HG03565 (cell line): Measurements from ENCODE around the gene FCN2.

Experiments
- ATAC-seq: cut with Tn5 transposase; IDR thresholded peaks from one replicate; pipeline ENCODE4 v1.9.1; 2021; ENCODE audit warnings: mild to moderate bottlenecking, moderate library complexity; ENCODE audit not compliant: unreplicated experiment

The FCN2 gene

GRCh38 chr9:134908524-134909309 lies 28.1 kb downstream of the FCN2 start:
- no peak for ATAC-seq

DNA sequence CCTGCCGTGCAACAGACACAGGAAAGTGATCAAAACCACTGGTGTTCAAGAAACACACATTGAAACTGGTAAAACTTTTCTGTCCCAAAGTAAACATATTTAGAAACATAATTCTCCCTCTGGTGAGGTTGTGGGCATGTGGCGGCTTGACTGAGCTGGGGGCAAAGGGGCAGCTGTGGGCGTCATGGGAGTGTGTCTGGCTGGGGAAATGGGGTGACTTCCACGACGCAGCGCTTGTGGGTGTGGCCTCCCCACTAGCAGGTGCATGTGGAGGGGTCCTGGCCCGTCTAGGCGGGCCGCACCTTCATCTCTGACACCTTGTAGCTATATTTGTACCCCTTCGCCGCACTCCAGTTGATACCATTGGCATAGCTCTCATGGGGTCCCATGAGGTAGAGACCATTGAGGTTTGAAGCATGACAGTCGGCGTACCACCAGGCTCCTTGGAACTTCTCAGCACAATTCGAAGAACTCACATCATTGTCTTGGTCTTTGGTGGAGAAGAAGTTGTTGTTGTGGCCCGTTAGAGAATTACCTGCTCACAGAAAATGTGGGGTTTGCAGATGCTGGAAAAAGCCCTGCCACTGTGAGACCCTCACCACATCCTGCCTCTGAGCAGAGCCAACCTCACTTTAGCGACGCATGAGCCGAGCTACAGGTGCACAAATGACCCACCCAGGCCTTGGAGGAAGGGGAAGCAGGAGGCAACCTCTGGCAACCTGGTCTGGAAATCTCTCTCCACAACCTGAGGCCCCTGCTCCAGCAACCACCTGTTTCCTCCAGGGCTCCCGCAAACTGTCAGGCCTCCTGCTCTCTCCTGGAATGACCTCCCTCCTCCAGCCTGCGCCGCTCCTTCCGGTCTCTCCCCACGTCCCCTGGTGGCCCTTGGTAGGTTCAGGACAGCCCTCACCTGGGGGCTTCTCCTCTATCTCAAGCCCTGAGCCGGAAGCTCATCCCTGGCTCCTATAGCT lies 29.2 kb downstream of the FCN2 start:
- ATAC-seq, result no peak

GRCh38 chr9:134912126-134912840 lies 31.7 kb downstream of the FCN2 start:
- no peak for ATAC-seq

- ATAC-seq, result no peak
These were observed 32.6 kb downstream of the FCN2 start for GRCh38 chr9:134913041-134913712.

DNA sequence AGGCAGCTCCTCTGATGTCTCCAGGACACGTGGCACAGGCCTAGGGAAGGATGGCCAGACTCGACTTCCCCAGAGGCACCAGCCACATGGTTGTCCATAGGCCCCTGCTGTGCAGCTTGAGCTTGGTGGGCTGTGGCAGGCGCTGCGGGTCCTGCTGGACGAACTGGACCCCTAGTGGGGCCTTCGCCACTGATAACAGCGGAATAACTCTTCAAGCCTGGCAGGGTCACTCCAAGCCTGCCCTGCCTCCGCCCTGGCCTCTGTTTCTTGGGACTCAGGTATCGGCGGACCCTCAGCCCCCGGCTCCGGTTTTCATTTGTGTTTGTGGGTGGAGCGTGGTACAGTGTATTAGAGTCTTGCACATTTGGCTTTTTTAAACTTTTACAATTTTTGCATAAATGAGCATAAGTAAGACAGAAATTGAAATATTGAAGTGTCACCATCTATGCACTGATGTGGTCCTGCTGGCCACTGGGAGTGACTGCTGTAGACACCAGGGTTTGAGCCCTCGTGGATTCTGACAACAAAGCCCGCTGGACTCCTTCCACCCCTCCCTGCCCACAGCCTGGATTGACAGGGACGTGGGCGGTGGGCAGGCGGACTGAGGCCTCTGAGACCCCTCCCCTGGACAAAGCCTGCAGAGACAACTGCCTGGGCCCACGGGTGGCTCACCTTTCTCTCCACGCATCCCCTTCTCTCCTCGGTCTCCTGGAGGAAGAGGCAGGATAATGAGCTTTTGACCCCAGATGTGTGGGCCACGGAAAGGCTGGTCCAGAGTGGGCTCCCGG lies 33.3 kb downstream of the FCN2 start:
- no peak for ATAC-seq

DNA sequence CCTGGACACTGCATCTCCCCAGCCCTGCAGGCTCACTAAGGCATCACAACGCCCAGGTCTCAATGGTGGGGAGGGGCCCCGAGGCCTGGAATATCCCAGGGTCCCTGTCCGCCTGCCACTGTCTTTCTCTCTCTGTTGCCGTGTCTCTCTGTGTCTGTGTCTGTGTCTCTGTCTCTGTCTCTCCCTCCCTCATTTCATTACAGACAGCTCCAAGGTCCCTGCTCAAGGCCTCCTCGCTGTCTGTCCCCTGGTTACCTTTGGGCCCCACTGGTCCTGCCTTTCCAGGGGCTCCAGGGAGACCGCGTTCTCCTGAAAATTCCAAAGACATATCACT lies 33.9 kb downstream of the FCN2 start:
- no peak for ATAC-seq

GRCh38 chr9:134915046-134915985 lies 34.7 kb downstream of the FCN2 start:
- no peak for ATAC-seq

GRCh38 chr9:134916161-134916665 lies 35.6 kb downstream of the FCN2 start:
- ATAC-seq, result no peak

GRCh38 chr9:134917431-134918373 lies 37.1 kb downstream of the FCN2 start, which contains the start of gene FCN1:
TSS of gene FCN1 (minus strand) at chr9:134917912. CDS start at chr9:134917871, 41 bp downstream.
- ATAC-seq, result no peak

DNA sequence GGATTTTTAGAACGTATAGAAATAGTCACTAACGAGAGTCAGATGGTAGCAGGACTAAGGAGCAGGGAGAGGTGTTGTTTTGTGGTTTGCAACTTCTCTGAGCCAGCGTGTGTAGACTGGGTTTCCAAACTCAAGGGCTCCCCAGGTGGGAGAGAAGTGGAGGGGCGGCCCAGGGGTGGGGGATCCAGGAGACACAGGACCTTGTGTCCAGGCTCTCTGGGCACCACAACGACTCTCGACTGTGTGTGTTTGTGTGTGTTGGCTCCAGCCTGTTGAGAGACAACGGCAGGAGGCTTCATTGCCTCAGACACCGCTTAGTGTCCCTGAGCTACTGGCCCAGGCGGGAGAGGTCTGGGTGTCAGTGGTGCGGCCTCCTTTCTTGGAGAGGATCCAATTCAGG lies 38.0 kb downstream of the FCN2 start:
- ATAC-seq, result no peak

DNA sequence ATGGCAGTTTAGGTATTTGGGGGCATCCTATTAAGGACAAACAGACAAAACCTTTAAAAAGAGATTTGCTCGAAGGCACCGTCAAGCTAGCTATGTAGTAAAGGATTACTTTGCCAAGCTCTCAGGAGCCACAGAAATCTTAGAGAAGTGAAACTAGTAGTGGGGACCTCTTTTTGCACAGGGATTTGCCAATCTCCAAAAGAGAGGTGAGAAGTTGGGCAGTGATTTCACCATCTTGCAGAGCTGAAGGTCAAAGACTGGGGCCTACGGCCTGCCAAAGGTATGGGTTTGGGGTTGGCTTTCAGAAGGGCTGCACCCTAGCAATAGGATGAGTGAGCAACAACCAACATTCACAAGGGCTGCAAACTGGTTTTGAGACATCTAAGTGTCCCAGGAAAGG lies 38.7 kb downstream of the FCN2 start:
- ATAC-seq, result no peak

DNA sequence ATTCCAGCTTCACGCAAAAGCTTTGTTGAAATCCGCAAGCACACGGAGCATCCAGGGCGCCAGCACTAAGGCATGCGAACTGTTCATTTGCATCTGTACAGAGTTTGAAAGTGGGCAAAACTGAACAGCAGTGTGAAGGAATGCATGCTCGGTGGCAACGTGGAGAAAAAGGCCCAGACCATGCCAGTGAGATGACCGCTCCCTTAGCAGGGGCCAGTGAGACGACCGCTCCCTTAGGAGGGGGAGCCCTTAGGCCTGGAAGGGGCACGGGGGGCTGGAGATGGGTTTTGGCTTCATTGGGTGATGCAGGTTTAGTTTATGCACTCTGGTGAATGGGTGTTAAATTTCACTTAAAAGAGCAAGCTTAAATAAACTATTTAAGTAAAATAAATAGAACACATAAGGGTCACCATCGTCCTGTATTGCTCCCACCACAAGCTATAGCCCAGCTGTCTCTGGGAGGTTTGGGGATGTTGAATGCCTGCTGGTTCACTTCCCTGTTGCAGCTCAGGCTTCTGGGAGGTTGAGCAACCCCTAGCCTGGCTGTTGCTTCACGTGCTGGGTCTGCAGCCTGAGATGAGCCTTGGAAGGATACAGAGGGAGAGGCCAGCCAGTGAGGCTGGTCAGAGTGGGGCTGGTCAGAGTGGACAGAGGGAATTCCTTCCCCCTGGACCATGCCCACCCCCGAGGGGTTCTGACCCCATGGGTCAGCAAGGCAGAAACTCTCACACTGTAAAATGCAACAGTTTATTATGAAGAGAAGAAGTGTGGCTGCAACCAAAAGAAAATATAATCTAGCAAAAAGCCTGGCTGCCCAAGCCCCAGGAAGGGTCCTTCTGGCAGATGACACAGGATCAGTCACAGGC lies 41.7 kb downstream of the FCN2 start:
- ATAC-seq, result no peak

DNA sequence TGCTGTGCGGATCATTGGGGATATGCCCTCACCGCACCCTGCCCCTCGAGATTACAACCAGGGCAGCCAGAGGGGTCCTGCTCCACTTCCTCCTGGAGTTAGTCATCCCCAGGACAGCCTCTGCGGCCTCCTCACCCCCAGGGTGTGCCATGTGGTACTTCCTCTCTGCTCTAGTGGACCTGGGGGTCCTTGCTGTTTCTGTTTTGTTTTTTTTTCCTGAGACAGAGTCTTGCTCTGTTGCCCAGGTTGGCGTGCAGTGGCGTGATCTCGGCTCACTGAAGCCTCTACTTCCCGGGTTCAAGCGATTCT lies 42.3 kb downstream of the FCN2 start:
- no peak for ATAC-seq

- no peak for ATAC-seq
These were observed 42.9 kb downstream of the FCN2 start for GRCh38 chr9:134923466-134923865.

DNA sequence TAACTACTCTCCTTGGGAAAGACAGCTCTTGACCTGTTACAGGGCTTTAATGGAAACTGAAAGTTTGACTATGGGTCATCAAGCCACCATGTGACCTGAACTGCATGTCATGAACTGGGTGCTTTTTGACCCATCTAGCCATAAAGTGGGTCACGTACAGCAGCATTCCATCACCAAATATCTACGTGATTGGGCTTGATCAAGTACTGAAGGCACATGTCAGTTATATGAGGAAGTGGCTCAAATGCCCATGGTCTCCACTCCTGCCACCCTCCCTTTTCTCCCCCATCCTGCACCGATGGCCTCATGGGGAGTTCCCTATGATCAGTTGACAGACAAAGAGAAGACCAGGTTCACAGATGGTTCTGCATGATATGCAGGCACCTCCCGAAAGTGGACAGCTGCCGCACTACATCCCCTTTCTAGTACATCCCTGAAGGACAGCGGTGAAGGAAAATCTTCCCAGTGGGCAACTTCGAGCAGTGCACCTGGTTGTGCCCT lies 44.5 kb downstream of the FCN2 start:
- ATAC-seq, result no peak

DNA sequence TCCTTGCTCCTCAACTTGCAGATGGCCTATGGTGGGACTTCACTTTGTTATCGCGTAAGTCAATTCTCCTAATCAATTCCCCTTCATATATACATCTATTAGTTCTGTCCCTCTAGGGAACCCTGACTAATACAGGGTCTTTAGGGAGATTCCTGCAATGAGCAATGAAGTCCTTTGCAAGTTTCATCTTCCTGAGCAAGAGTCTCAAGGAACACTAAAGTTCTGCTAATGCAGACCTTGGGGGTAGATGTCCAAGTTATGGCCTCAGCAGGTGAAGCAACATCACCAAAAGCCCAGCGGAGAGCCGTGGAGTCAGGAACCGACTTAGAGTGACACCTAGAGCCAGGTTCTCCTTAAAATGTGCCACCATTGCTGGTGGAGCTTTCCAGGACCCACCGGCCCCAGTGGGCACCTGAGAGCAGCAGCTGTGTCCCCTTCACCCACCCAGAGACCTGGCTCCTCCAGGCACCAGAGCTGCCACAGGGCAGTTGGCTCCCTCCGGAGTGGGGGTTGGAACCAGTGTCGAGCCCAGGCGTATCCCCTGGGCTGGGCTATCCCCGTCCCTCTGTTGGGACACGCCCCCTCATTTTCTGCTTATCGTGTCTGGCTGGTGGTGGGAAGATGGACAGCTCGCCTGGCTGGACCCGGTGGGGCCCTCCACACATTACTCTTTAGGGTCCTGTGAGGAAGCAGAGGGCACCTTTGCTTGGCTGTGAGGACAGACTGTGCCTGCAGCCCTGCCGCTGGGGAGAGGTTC lies 48.0 kb downstream of the FCN2 start:
- no peak for ATAC-seq
